ENCODE data around the gene ZNF385B. TPM values are rescaled to one million over a fixed set of nuclear protein-coding genes. Genes with fewer than 3 reads are reported as not detected.

ZNF385B gene
- total RNA-seq, 1 experiment from 2014 or later: 0.33 TPM

GRCh38 chr2:179513181-179513580, 348.2 kb downstream of the ZNF385B start:
- ChIA-PET CTCF (interaction anchor here (0.6 to 1.1 kb wide), 2 partner anchors 72 to 441 kb away, joined by 3 to 9 read pairs; no protein-coding TSS in a partner anchor), POLR2A (interaction anchor here (0.6 kb wide), 1 partner anchor 91 kb away, joined by 3 read pairs; no protein-coding TSS in a partner anchor)
- Mint-ChIP-seq H3K27ac (ENCODE audit: low read depth, unreplicated experiment) (no peak overlapping the region), H3K36me3 (ENCODE audit: insufficient read depth, unreplicated experiment) (peaks cover 6% of the 10 kb centered on the region), H3K27me3 (ENCODE audit: insufficient read depth, unreplicated experiment) (no peaks in the 10 kb centered on the region), H3K9me3 (ENCODE audit: unreplicated experiment) (peaks cover 9% of the 10 kb centered on the region), H3K4me3 (ENCODE audit: unreplicated experiment) (no peak overlapping the region), H3K4me1 (ENCODE audit: insufficient read depth, unreplicated experiment) (no peaks in the 10 kb centered on the region)
- intact Hi-C loops (cut with micrococcal nuclease): no loop called here
- DNase-seq (ENCODE audit: unreplicated experiment): no peak
- BruUV-seq (replicated peaks): no TSS peak
- TF ChIP-seq CTCF (IDR thresholded peaks at IDR 0.05; ENCODE audit: unreplicated experiment): no peak

- Mint-ChIP-seq H3K36me3 (ENCODE audit: insufficient read depth, unreplicated experiment) (peaks cover 6% of the 10 kb centered on the region), H3K27me3 (ENCODE audit: insufficient read depth, unreplicated experiment) (no peaks in the 10 kb centered on the region), H3K4me3 (ENCODE audit: unreplicated experiment) (no peak overlapping the region), H3K9me3 (ENCODE audit: unreplicated experiment) (peaks cover 9% of the 10 kb centered on the region), H3K4me1 (ENCODE audit: insufficient read depth, unreplicated experiment) (no peaks in the 10 kb centered on the region), H3K27ac (ENCODE audit: low read depth, unreplicated experiment) (no peak overlapping the region)
- no peak for DNase-seq (ENCODE audit: unreplicated experiment)
- intact Hi-C loops (cut with micrococcal nuclease): no loop called here
- TF ChIP-seq CTCF (IDR thresholded peaks at IDR 0.05; ENCODE audit: unreplicated experiment): no peak
- ChIA-PET POLR2A (no interaction called here), CTCF (interaction anchor here (0.9 kb wide), 1 partner anchor 293 kb away, joined by 4 read pairs; no protein-coding TSS in a partner anchor)
- BruUV-seq (replicated peaks): no TSS peak
Measured at GRCh38 chr2:179512281-179513035, 349.0 kb downstream of the ZNF385B start.

GRCh38 chr2:179511105-179511789, 350.2 kb downstream of the ZNF385B start:
- peaks cover 9% of the 10 kb centered on the region for H3K9me3 Mint-ChIP-seq (ENCODE audit: unreplicated experiment)
- no peak for TF ChIP-seq CTCF (IDR thresholded peaks at IDR 0.05; ENCODE audit: unreplicated experiment)
- H3K4me3 Mint-ChIP-seq (ENCODE audit: unreplicated experiment): no peak overlapping the region
- no peaks in the 10 kb centered on the region for H3K27me3 Mint-ChIP-seq (ENCODE audit: insufficient read depth, unreplicated experiment)
- BruUV-seq (replicated peaks): no TSS peak
- no peaks in the 10 kb centered on the region for H3K4me1 Mint-ChIP-seq (ENCODE audit: insufficient read depth, unreplicated experiment)
- POLR2A ChIA-PET: no interaction called here
- no peak for DNase-seq (ENCODE audit: unreplicated experiment)
- CTCF ChIA-PET: no interaction called here
- intact Hi-C loops (cut with micrococcal nuclease): no loop called here
- no peak overlapping the region for H3K27ac Mint-ChIP-seq (ENCODE audit: low read depth, unreplicated experiment)
- peaks cover 6% of the 10 kb centered on the region for H3K36me3 Mint-ChIP-seq (ENCODE audit: insufficient read depth, unreplicated experiment)

GRCh38 chr2:179495315-179495714, 366.1 kb downstream of the ZNF385B start:
- intact Hi-C loops (cut with micrococcal nuclease): no loop called here
- TF ChIP-seq CTCF (IDR thresholded peaks at IDR 0.05; ENCODE audit: unreplicated experiment): no peak
- BruUV-seq (replicated peaks): no TSS peak
- CTCF ChIA-PET: interaction anchor here (1.0 kb wide), 1 partner anchor 13 kb away, joined by 3 read pairs; no protein-coding TSS in a partner anchor
- no peaks in the 10 kb centered on the region for H3K27me3 Mint-ChIP-seq (ENCODE audit: insufficient read depth, unreplicated experiment)
- H3K9me3 Mint-ChIP-seq (ENCODE audit: unreplicated experiment): peaks cover 8% of the 10 kb centered on the region
- peaks cover 6% of the 10 kb centered on the region for H3K36me3 Mint-ChIP-seq (ENCODE audit: insufficient read depth, unreplicated experiment)
- POLR2A ChIA-PET: no interaction called here
- no peak for DNase-seq (ENCODE audit: unreplicated experiment)
- H3K4me1 Mint-ChIP-seq (ENCODE audit: insufficient read depth, unreplicated experiment): no peaks in the 10 kb centered on the region
- H3K27ac Mint-ChIP-seq (ENCODE audit: low read depth, unreplicated experiment): no peak overlapping the region
- no peak overlapping the region for H3K4me3 Mint-ChIP-seq (ENCODE audit: unreplicated experiment)

Measured in MCF 10A (cell line).